ENCODE data around the gene LMTK2.

The LMTK2 gene

GRCh38 chr7:98137134-98137825, 30.6 kb downstream of the LMTK2 start:
- DNase-seq (ENCODE audit: low read depth): no peak

GRCh38 chr7:98137826-98138151, 31.1 kb downstream of the LMTK2 start:
- no peak for DNase-seq (ENCODE audit: low read depth)

GRCh38 chr7:98138672-98139071, 32.0 kb downstream of the LMTK2 start:
- no peak for DNase-seq (ENCODE audit: low read depth)

GRCh38 chr7:98142658-98143057, 36.0 kb downstream of the LMTK2 start:
- DNase-seq (ENCODE audit: low read depth): no peak

GRCh38 chr7:98148607-98149006, 41.9 kb downstream of the LMTK2 start:
- no peak for DNase-seq (ENCODE audit: low read depth)

- DNase-seq (ENCODE audit: low read depth): no peak
These were observed 42.5 kb downstream of the LMTK2 start for GRCh38 chr7:98149116-98149692.

- DNase-seq (ENCODE audit: low read depth): no peak
These were observed 45.2 kb downstream of the LMTK2 start for GRCh38 chr7:98151884-98152283.

- no peak for DNase-seq (ENCODE audit: low read depth)
These were observed 50.0 kb downstream of the LMTK2 start for GRCh38 chr7:98156700-98157099.

- DNase-seq (ENCODE audit: low read depth): no peak
These were observed 51.1 kb downstream of the LMTK2 start for GRCh38 chr7:98157761-98158160.

GRCh38 chr7:98162758-98163157, 56.1 kb downstream of the LMTK2 start:
- no peak for DNase-seq (ENCODE audit: low read depth)

- no peak for DNase-seq (ENCODE audit: low read depth)
These were observed 56.6 kb downstream of the LMTK2 start for GRCh38 chr7:98163269-98163668.

GRCh38 chr7:98163704-98164494, 57.2 kb downstream of the LMTK2 start:
- no peak for DNase-seq (ENCODE audit: low read depth)

- DNase-seq (ENCODE audit: low read depth): no peak
These were observed 59.4 kb downstream of the LMTK2 start for GRCh38 chr7:98165827-98166667.

- no peak for DNase-seq (ENCODE audit: low read depth)
These were observed 60.0 kb downstream of the LMTK2 start for GRCh38 chr7:98166668-98166970.

GRCh38 chr7:98167653-98168052, 61.0 kb downstream of the LMTK2 start:
- no peak for DNase-seq (ENCODE audit: low read depth)

- DNase-seq (ENCODE audit: low read depth): peak; percentile 39
These were observed 61.7 kb downstream of the LMTK2 start for GRCh38 chr7:98168181-98168903.

- DNase-seq (ENCODE audit: low read depth): no peak
These were observed 62.4 kb downstream of the LMTK2 start for GRCh38 chr7:98168904-98169621.

- no peak for DNase-seq (ENCODE audit: low read depth)
These were observed 64.3 kb downstream of the LMTK2 start for GRCh38 chr7:98170966-98171365.

- no peak for DNase-seq (ENCODE audit: low read depth)
These were observed 64.8 kb downstream of the LMTK2 start for GRCh38 chr7:98171449-98171848.

GRCh38 chr7:98174334-98175259, 67.9 kb downstream of the LMTK2 start:
- DNase-seq (ENCODE audit: low read depth): no peak

Measured in fibroblast of the conjunctiva (primary cell).